ENCODE data around the gene GMNN. TPM values are rescaled to one million over a fixed set of nuclear protein-coding genes. Genes with fewer than 3 reads are reported as not detected.
"Not testable (repeated sequence)": the region's sequence is repeated elsewhere in the genome, so short reads cannot be mapped to it uniquely, and the experiment has no call there.

The GMNN gene
- total RNA-seq, 4 donors from 2014 or later, result 4.5 to 12.8 (median 7.4) TPM

GRCh38 chr6:24753545-24753944 lies 21.2 kb upstream of the GMNN start:
- no peak for ATAC-seq (ENCODE audit: low FRiP score)
- DNase-seq (ENCODE audit: low spot score), result no peak
- TF ChIP-seq CTCF (IDR thresholded peaks at IDR 0.05), result no peak

DNA sequence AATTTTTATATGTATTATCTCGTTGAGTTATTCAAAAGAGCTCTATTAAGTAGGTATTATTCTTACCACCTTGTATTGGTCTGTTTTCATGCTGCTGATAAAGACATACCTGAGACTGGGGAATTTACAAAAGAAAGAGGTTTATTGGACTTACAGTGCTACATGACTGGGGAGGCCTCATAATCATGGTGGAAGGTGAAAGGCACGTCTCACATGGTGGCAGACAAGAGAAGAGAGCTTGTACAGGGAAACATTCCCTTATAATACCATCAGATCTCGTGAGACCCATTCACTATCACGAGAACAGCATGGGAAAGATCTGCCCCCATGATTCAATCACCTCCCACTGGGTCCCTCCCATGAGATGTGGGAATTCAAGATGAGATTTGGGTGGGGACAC lies 20.4 kb upstream of the GMNN start:
- DNase-seq (ENCODE audit: low spot score); ATAC-seq (ENCODE audit: low FRiP score): not testable (repeated sequence)

GRCh38 chr6:24755279-24755678 lies 19.5 kb upstream of the GMNN start:
- DNase-seq (ENCODE audit: low spot score) (no peak), ATAC-seq (ENCODE audit: low FRiP score) (no peak)
- TF ChIP-seq CTCF (IDR thresholded peaks at IDR 0.05), result no peak

DNA sequence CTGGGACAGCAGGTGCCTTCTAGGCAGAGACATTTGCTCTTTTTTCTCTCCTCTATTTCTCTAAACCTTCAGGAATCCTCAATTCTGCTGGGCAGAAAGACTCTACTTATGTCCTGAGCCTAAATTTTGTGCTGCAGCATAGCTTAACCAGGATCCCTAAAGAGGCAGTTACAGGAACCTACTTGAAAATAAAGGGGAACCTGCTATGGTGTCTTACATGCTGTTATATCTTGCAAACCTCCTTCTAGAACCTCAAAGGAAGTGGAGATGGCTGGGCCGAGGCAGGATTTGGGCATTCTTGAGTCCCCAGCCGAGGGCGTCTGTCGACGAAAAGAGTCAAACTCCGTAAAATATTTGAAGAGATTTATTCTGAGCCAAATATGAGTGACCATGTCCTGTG lies 17.1 kb upstream of the GMNN start:
- DNase-seq (ENCODE audit: low spot score) (no peak), ATAC-seq (ENCODE audit: low FRiP score) (no peak)
- TF ChIP-seq CTCF (IDR thresholded peaks at IDR 0.05), result no peak

GRCh38 chr6:24759718-24760117 lies 15.0 kb upstream of the GMNN start:
- no peak for TF ChIP-seq CTCF (IDR thresholded peaks at IDR 0.05)
- ATAC-seq (ENCODE audit: low FRiP score), result no peak
- DNase-seq (ENCODE audit: low spot score), result no peak

- ATAC-seq (ENCODE audit: low FRiP score) (no peak), DNase-seq (ENCODE audit: low spot score) (no peak)
- no peak for TF ChIP-seq CTCF (IDR thresholded peaks at IDR 0.05)
Measured at GRCh38 chr6:24760210-24760609, 14.5 kb upstream of the GMNN start.

GRCh38 chr6:24761193-24761835 lies 13.4 kb upstream of the GMNN start:
- DNase-seq (ENCODE audit: low spot score) (no peak), ATAC-seq (ENCODE audit: low FRiP score) (no peak)
- no peak for TF ChIP-seq CTCF (IDR thresholded peaks at IDR 0.05)
